HG03520 (cell line): ENCODE data around the gene HACD3.
A peak's percentile ranks its signal among the peaks of the same experiment; 100 is the strongest.
"Not testable (repeated sequence)": the region's sequence is repeated elsewhere in the genome, so short reads cannot be mapped to it uniquely, and the experiment has no call there.

Experiments
- ATAC-seq: cut with Tn5 transposase; IDR thresholded peaks from one replicate; pipeline ENCODE4 v1.9.1; 2021; ENCODE audit warnings: mild to moderate bottlenecking, moderate library complexity; ENCODE audit not compliant: unreplicated experiment

Gene HACD3

DNA sequence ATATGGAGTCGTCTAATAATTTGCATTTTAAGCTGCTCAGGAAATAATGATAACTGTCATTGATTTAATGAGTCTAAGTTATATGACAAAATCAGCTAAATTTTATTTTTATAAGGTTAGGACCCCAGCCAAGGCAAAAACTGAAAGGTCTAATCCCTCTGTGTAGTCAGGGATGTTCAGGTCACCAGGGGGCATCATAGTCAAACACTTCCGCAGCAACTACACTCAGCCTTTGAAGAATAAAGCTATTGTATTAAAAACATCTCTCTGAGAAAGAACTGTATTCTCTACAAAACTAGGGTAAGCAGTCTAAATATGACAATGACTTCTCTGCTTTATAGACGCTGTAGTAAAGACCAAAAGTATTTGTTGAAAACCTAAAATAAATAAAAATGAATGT, 65.7 kb downstream of the HACD3 start:
- no peak for ATAC-seq

DNA sequence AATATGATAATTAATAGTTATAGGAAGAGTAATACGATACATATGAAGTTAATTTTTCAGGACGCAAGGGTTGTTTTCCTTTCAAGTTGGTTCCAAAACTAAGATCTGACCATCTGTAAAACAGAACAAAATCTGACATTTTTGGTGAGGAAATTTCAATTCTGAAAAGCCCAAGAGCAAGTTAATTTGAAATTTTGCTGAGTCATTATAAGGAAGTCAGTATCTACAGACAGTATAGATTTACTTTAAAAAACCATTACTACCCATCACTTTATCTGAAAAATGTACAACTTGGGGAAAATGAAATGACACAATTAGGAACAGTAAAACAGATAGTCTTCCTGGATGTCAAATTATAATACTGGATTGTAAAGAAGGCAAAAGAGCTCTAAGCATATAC, 68.2 kb downstream of the HACD3 start:
- no peak for ATAC-seq

DNA sequence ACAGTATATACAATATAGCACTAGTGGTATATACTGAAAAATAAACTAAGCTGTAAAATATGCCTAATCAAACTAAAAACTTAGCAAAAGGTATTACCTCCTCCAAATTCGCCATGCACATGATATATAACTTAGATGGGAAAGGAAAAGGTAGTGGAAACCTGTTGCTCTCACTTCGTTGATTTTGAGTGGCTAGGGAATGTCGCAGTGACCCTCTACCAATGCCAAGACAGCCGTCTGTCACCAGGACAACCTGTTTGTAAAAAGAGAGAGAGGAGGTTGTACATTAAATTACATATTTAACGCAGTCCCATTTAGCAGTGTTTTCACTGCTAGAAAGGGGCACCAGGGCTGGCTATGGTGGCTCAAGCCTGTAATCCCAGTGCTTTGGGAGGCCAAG, 69.4 kb downstream of the HACD3 start:
- no peak for ATAC-seq

DNA sequence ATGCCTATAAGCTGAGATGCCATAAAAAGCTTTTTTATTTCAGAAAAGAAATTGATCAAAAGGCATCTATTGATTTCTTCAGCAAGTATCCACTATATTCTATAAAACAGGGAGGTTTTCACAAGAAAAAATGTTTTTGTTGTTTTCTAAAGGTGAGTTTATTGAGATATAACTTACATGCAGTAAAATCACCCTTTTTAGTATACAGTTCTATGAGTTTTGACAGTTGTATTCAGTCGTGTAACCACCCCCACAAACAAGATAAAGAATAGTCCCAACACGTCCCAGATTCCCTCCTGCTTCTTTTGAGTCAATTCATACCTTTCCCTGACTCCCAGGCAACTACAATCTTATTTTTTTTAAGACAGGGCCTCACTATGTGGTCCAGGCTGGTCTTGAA, 72.9 kb downstream of the HACD3 start:
- no peak for ATAC-seq

DNA sequence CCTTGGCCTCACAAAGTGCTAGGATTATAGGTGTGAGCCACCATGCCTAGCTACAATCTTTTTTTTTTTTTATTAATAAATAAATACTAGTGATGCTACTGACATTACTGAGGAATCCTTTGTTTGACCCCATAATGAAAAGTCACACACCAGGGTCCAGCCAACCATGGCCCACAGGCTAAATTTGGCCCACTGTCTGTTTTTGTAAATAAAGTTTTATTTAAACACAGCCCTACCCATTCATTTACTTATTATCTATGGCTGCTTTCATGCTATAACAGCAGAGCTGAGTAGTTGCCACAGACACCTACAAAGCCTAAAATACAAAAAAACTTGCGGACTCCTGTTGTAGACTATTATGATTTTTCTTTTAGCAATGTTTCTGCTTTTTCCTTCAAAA, 73.3 kb downstream of the HACD3 start:
- no peak for ATAC-seq

DNA sequence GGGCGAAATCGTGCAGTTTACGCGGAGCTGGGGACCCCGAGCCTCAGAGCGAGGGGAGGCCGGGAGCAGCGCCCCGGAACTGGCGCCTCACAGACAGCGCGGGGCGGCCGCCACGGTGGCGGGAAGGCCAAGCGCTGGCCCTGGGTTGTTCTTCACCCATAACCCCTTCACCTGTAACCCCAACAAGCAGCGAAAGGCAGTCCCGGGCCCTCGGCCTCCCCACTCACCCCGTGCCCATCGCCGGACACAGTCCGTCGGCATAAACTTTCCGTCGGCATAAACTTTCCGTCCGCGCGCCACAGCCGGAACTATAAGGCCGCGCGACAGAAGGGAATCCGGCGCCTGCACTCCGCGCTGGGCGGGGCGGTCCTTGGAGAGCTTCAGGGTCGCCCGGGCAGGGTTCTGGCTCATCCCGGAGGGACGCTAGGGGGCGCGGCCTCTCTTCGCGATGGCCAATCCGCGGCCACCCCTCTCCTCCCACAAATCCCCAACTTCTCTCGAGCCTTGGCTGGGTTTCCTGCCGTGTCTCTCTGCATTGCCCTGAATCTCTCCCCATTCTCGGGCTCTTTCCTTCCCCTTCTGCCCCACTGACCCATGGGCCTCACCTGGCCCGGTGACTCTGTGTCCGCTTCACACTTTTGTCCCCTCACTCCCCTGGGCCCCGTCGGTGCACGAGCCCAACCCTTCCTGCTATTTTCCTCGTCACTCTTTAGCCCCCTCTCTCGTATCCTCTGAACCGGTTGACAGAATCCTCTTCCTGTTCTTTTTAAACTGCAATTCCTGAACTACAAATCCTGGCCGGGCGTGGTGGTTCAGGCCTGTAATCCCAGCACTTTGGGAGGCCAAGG, 80.8 kb downstream of the HACD3 start, which contains the start of gene INTS14:
Gene INTS14 (minus strand): TSS at position 261 of the 848 bp plus-strand sequence. CDS start 3,751 bp downstream, outside the sequence.
- peak; percentile 89 for ATAC-seq

DNA sequence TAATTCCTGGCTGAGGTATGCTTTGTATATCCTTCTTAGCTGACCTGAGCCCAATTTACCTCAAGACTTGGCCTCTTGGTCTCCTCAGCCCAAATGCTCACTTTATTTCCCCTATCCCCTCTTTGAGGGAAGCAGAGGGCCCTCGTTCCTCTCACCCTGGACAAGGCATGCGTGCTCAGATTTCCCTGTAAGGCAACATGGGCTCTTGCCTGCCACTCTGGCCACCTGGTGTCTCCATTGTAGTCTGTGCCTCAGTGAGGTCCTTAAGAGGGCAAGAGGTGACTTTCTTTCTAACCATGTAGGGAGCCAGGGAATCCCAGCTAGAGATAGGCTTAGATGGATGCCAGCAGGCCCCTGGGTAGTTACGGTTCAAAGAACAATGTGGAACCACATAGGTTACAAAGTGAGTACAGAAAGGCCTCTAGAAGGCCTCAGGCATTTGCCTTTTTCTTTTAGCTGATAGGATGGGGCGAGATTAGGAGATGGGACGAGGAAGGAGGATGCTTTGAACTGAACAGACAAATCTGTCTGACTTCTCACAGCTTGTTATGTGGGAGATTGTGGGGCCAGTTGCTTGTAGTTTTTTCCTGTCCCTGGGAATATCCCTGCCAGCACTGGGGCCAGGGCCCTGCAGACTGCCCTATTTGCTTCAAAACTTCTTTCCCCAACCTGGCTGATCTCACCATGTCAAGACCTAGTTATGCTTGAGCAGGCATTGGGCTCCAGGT, 81.8 kb downstream of the HACD3 start:
- no peak for ATAC-seq

DNA sequence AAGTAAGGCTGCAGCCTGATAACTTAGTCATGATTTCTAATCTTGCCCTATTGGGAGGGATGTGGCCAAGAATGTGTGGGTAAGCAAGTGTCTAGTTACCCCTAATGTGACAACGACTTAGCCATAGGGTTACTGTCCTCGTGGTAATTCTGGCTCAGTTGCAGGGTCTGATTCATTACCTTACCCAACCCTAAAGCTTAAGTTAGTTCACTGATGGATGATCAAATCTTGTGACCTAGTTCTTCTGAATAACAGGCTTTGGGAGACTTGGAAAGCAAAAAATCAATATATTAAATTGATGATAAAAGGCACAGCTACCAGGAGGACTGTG, 82.3 kb downstream of the HACD3 start:
- ATAC-seq: no peak

DNA sequence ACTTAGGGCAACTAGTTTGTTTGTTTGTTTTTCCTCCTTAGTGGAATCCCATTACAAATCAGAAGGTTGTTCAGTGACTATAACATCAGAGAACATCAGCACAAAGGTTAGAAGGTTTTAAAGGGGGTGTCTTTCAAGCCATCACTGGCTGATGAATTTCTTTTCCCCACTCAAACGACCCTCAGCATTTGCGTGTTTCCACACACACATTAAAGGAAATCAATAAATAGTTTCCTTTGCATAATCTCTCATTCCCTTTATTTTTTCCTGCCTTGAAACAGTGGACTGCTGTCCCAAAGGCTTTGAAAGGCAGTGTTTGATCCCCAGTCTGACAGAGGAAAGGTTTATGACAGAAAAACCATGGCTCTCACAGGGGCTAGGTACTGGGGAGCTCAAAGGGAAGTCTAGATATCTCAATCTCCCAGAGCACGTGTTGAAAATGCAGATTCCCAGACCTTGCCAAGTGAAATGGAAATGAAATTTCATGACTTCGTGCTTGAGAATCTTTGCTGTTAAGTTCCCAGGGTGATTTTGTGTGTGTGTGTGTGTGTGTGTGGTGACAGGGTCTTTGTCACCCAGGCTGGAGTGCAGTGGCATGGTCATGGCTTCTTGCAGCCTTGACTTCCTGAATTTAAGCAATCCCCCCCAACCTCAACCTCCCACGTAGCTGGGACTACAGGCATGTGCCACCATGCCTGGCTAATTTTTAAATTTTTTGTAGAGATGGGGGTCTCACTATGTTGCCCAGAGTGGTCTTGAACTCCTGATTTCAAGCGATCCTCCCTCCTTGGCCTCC, 82.9 kb downstream of the HACD3 start:
- no peak for ATAC-seq

DNA sequence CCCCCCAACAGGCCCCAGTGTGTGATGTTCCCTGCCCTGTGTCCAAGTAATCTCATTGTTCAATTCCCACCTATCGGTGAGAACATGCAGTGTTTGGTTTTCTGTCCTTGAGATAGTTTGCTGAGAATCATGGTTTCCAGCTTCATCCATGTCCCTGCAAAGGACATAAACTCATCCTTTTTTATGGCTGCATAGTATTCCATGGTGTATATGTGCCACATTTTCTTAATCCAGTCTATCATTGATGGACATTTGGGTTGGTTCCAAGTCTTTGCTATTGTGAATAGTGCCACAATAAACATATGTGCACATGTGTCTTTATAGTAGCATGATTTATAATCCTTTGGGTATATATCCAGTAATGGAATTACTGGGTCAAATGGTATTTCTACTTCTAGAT, 85.6 kb downstream of the HACD3 start:
- not testable (repeated sequence) for ATAC-seq

DNA sequence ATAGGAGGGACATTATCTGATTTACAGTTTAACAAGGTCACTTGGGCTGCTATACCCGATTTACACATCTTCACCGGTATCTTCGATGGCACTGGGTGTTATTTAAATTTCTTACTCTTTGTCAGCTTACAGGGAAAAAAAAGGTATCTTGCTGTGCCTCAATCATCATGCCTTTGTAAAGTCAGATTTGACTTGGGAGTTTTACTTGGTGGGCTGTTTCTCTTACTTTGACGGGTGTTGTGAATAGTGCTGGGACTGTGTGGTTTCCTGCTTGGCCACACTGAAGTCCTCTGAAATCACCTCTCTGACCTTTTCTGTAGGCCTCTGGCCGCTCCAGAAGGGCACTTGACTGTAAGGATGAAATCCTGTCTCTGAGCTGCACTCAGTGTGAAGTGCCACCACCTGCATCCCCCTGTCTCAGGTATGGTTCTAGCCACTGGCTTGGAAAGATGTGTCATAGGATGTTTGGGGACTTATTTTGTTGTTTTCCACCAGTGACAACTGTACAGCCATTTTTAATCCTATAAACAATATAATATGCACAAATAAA, 88.4 kb downstream of the HACD3 start:
- no peak for ATAC-seq

DNA sequence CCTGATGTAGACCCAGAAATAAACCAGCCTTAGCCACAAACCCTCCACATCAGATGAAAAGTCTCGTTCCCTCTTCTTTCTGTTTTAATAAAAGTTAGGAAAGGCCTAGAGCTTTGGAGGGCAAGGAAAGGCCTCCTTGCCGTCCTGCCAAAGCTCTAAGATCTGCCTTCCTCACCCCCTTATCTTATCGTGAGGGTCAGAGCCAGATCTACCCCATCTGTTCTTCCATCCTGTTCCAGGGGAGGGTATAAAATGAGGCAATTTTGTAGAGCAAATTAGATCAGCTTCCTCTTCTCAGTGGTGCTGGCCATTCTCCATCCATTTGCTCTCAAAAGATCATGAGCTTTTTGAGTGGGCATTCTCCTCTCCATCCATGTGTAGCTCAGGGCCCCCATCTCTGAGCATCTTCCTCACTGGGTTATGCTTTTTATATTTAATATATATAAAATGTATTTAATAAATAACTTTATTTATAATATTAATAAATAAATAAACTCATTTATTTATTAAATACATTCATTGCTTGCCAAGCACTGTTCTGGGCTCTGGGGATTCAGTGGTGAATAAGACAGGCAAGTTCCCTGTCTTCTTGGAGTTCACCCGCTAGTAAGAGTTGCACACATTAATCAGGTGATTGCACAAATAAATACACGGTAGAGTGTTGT, 89.5 kb downstream of the HACD3 start:
- no peak for ATAC-seq

DNA sequence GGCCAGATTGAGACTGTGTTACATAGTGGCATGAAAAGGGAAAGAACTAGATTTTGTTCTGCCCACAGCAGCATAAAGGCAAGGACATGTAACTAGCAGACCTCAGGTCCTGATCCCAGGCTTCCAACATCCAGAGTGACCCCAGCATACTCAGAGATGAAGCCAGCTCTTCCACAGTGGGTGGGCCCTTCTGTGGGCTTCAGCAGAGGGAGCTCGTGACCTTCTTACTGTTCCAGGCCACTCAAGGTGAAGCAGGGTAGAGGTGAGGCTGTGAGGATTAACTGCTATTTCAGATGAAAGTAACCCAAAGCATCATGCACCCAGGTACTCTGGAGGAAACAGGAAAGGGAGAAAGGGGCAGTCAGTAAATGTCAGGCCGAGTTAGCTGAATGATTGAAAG, 90.6 kb downstream of the HACD3 start:
- no peak for ATAC-seq

DNA sequence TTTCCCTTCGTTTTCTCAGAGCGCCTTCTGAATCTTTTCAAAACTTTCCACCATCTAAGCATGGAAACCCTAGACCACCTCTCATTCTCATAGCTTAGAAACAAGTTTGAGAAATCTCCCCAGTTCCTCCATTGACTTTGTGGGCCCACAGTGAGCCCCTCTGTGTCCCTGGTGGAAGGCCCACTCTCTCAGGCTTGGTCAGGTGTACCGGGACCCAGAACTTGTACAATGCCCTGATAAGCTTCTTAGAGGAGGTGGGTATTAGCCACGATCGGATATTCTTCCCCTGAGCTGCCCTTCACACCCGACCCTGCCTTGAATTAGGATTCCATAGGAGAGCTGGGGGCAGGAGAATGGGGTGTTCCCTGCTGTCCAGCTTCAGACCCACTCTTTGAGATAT, 91.4 kb downstream of the HACD3 start, which contains the start of gene SLC24A1:
Gene SLC24A1 (plus strand): TSS at position 301 of the 400 bp plus-strand sequence. CDS start 2,143 bp downstream, outside the sequence.
- no peak for ATAC-seq

DNA sequence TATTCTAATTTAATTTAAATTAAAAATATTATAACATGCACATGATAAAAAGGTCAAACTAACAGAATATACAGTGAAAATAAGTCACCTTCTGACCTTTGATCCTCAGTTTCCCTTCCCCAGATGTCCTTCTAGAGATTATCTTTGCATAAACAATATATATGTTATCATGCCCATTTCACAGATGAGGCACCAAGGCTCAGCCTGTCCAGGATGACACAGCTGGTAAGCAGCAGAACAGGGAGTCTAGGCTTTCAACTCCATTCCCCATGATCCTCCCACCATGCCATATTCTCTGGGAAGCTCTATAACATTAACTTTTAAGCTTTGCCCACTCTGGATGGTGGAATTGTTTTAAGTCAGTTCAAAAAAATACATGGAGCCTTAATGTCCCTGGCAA, 92.8 kb downstream of the HACD3 start:
- no peak for ATAC-seq

DNA sequence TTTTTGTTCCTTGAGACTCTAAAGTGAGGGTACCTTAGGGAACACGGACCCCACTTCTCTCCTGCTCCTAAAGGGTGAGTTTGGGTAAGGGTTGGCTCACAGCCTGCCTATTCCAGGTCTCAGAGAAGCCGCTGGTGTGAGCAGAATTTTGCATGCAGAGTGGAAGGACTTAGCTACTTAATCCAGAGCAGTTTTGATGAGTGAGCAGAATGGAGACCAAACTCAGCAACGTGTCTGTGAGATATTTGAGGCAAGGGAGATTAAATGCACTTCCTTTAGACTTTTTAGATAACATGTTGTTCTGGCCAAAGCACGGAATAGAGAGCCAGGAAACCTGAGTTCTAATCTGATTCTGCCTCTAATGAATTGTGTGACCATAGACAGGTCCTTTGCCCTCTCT, 96.6 kb downstream of the HACD3 start:
- ATAC-seq: no peak
